Omental fat pad (tissue), 4 donors: Measurements from ENCODE around the gene BICDL2. TPM values are rescaled to one million over a fixed set of nuclear protein-coding genes. Genes with fewer than 3 reads are reported as not detected.

Source experiments
- ATAC-seq: fragments of 150-250 bp; one replicate; pipeline ENCODE4 v1.9.1; 2016; ENCODE audit warnings: mild to moderate bottlenecking, moderate library complexity; ENCODE audit not compliant: low FRiP score
- DNase-seq: peaks from one replicate; pipeline ENCODE4 v3.0.0-alpha.2; 2019; ENCODE audit warnings: low spot score
- total RNA-seq, 4 donors: library from RNA; depleted of rRNA; stranded (reverse); fragments of >200 nt; gene quantifications; one replicate each; pipeline ENCODE4 v1.1.0, GENCODE V29; 2016
- TF ChIP-seq, protein P1 (sequence below), 3 donors: fragments of 450-650 bp; IDR thresholded peaks; one replicate each; pipeline ENCODE4 v1.5.1; 2016 to 2017; ENCODE audit warnings: antibody characterized with exemption in 3 of 3, mild to moderate bottlenecking in 3 of 3, moderate library complexity in 2 of 3

The BICDL2 gene
- total RNA-seq, 4 donors from 2014 or later, result 0.47 TPM; not detected in 3

DNA sequence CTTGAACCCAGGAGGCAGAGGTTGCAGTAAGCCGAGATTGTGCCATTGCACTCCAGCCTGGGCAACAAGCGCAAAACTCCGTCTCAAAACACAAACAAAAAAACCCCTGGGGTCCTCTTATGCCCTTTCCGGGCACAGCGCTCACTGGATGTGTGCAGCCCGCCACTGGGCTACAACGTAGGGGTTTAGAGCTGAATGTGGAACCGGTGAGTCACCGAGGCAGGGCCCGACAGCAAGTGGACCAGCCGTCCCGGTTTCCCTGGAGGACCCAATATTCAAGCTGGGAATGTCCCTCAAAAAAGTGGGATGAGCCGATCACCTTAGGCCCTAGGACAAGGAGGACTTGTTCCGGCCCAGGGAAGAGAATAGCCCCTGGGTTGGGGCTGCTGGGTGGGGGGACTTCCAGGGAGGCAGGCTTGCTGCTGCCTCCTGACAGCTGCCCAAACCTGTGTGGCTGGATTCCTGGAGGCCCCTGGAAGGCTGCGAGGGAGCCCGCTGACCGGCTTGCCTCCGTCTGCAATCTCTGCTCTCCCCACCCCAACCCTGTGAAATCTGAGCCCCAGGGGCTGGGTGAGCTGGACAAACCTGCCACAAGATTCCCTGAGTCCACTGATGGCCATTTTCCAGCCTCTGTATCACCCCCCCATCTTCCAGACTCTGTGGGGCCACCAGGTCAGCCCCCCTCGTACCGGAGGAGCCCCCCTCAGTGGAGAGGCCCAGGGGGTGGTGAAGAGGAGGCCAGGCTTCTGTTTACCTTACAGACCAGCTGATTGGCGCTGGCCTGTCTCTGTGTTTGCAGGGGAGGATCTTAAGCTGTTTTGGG lies 27.0 kb downstream of the BICDL2 start:
- ATAC-seq (no peak), DNase-seq (no peak)
- TF ChIP-seq, protein P1, sequence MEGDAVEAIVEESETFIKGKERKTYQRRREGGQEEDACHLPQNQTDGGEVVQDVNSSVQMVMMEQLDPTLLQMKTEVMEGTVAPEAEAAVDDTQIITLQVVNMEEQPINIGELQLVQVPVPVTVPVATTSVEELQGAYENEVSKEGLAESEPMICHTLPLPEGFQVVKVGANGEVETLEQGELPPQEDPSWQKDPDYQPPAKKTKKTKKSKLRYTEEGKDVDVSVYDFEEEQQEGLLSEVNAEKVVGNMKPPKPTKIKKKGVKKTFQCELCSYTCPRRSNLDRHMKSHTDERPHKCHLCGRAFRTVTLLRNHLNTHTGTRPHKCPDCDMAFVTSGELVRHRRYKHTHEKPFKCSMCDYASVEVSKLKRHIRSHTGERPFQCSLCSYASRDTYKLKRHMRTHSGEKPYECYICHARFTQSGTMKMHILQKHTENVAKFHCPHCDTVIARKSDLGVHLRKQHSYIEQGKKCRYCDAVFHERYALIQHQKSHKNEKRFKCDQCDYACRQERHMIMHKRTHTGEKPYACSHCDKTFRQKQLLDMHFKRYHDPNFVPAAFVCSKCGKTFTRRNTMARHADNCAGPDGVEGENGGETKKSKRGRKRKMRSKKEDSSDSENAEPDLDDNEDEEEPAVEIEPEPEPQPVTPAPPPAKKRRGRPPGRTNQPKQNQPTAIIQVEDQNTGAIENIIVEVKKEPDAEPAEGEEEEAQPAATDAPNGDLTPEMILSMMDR (IDR thresholded peaks at IDR 0.05), result no peak

DNA sequence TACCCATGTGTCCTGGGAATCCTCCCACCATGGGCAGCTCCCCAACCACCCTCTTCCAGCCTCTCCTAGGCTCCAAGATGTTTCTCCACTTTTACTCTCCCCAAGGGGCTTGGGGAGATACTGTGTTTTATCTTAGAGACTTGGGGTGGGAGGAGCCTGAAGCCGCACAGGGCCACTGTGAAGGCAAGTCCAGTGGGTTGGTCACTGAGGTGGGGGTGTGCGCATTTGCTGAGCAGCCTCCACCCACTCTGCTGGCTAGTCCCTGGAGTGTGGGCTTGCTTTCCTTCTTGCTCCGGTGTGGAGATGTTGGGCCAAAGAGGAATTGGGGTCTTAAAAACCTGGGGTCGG lies 28.1 kb downstream of the BICDL2 start:
- DNase-seq (no peak), ATAC-seq (no peak)
- TF ChIP-seq, protein P1 (IDR thresholded peaks at IDR 0.05), result no peak

DNA sequence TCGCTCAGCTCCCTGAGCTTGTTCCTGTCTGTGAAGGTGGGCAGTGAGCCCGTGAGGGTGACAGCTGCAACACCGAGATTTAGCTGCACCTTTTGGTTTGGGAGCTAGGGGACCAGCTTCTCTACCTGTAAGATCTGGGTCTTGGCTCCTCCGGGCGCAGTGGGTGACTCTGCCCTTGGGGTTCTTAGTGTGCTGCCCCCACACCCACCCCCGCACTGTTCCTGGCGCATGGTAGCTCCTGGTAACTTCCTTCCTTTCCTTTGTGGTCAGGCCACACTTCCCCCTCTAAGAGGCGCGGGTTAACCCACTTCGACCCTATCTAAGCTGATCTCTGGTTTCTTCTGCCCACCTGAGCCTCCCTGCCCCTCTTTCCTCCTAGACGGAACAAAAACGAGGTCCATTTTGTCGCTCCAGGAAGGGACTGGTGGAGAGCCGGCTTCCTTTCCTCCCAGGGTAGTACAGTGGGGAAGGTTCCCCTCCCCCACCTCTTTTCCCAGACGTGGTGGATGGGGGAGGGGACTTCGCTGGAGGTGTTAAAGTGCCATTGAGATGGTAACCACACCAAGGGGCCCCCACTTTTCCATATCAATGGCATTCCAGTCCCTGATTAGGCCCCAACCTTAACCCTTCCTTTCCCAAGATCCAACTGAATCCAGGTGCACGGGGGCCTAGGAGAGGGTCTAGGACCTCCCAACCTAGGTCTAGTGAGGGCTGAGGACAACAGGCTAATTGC lies 28.6 kb downstream of the BICDL2 start:
- DNase-seq (no peak), ATAC-seq (no peak)
- TF ChIP-seq, protein P1 (IDR thresholded peaks at IDR 0.05), result no peak

DNA sequence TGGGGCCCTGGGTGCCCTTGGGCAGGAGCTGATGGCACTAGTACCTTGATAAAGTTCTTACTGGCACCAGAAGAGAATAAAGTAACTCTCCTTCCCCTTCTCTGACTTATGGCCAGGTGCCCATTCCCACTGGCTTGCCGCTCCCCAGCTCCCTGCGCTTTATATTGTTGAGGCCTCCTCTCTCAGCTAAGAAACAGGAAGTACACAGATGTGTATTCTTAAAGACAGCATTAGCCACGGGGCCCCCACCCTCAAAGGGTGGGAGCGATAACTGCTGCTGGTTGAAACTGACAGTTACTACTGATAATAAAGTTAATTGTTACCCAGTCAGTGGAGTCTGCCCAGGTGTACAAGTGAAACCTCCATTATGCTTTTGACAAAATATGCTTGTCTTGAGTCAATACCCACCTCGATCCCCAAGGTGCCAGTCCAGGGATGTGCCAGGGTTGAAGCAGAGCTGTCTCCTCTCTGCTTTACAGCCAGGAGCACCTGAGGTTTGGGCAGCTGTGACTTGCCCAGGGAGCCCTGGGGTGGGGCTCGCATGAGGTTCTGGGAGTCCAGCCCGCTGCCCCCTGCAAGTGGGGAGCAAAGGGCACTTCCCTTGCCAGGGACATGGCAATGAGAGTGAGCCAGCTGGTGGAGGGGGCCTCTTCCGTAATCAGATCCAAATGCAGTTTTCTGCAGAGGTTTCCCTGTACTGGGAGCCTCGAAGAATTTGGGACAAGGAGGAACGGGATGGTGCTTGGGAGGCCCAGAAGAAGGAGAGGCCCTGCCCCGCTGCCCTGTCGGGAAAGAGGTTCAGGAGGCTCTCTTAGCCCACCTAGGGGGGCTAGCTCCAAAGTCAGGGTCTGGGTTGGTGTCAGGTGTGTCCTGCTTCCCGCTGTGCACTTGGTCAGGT lies 29.4 kb downstream of the BICDL2 start:
- ATAC-seq, result no peak
- TF ChIP-seq, protein P1 (IDR thresholded peaks at IDR 0.05), result no peak
- no peak for DNase-seq

DNA sequence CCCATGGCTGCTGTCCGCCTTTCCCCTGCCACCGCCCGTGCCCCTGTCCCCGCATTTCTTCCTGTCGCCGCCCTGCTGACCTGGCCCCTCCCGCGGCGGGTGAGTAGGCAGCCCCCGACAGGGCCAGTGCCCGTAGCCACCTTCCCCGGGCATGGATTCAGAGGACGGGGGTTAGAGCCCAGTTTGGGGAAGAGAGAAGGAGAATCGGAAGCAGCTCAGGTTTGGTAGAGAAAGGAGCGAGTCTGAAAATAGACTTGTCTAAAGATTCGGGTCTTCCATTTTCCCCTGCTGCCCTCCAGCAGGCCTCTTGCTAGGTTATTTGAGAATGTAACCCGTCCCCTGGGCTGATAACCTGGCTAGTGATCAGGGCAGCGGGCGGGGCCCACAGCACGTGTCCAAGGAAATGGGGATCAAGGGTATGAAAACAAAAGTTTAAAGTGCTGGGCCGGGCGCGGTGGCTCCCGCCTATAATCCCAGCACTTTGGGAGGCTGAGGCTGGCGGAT lies 31.9 kb downstream of the BICDL2 start:
- TF ChIP-seq, protein P1 (IDR thresholded peaks at IDR 0.05), result no peak
- DNase-seq, result no peak
- no peak for ATAC-seq

DNA sequence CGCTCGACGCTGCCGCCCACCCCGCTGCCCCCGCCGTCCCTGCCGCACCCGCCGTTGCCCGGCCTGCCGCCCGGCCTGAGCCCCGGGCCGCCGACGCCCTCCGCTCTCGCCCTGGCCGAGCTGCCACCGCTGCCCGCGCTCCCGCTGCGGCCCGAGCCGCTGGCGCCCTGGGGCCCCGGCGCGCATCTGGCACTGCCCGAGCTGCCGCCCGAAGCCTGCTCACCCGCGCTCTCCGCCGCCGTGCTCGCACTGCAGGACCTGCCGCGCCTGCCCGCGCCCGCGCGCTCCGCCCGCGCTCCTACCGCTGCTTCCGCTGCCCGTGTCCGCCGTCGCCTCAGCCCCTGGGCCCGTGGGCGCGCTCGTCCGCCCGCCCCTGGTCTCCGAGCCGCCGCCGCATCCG lies 32.4 kb downstream of the BICDL2 start:
- TF ChIP-seq, protein P1 (IDR thresholded peaks at IDR 0.05), result no peak
- no peak for DNase-seq
- peak; percentile 37 for ATAC-seq
